ENCODE measurements around the gene TRAPPC11.

DNA sequence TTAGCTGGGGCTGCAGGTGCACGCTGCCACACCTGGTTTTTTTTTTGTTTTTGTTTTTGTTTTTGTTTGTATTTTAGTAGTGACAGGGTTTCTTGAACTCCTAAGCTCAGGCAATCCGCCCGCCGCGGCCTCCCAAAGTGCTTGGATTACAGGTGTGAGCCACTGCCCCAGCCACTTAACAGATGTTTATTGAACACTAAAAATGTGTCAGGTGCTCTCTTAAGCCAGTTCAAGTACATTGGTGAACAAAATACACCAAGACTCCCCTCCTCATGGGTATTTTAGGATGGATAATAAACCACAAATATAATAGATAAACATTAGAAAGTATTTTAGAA, 69.9 kb downstream of the TRAPPC11 start:
- TF ChIP-seq, protein P1, sequence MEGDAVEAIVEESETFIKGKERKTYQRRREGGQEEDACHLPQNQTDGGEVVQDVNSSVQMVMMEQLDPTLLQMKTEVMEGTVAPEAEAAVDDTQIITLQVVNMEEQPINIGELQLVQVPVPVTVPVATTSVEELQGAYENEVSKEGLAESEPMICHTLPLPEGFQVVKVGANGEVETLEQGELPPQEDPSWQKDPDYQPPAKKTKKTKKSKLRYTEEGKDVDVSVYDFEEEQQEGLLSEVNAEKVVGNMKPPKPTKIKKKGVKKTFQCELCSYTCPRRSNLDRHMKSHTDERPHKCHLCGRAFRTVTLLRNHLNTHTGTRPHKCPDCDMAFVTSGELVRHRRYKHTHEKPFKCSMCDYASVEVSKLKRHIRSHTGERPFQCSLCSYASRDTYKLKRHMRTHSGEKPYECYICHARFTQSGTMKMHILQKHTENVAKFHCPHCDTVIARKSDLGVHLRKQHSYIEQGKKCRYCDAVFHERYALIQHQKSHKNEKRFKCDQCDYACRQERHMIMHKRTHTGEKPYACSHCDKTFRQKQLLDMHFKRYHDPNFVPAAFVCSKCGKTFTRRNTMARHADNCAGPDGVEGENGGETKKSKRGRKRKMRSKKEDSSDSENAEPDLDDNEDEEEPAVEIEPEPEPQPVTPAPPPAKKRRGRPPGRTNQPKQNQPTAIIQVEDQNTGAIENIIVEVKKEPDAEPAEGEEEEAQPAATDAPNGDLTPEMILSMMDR (conservative IDR thresholded peaks at IDR 0.05; ENCODE audit: low read length) = no peak
- no peak for TF ChIP-seq EZH2phosphoT487 (IDR thresholded peaks at IDR 0.05; ENCODE audit: borderline replicate concordance, low read depth, low read length)
